ENCODE data around the gene ZNF189.

DNA sequence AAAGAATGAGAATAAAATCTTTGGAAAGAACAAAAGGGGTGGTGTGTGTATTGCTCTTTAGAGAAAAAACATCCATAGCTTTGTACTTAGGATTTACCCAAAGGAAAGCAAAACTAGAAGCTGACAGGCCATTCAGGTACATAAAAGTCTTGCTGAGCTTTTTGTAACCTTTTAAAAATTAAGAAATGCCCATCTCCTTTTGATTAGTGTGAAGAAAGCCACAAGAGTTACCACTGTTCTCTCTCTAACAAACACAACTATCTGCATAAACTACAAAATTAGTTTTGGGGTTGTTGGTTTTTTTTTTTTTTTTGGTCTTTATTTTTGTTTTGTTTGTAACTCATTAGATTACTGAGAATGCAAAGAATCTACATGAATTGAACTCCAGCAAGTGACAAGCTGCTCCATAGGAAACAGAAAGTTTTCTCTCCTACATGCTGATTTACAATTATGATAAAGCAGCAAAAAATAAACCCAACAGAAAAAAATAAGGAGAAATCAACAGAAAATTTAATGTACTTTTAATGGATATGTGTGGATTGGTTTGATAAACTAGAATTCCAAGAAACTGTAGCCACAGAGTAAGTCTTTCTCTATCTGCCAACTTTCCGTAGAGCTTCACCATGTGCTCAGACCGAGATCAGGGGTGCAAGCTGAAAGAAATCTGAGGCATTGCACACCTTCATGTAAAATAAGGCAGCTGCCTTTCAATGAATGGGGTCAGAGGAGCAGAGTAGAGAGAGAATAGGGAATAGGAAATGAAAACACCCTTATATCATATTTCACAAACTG is 26.1 kb upstream of the ZNF189 start:
- TF ChIP-seq, protein P1, sequence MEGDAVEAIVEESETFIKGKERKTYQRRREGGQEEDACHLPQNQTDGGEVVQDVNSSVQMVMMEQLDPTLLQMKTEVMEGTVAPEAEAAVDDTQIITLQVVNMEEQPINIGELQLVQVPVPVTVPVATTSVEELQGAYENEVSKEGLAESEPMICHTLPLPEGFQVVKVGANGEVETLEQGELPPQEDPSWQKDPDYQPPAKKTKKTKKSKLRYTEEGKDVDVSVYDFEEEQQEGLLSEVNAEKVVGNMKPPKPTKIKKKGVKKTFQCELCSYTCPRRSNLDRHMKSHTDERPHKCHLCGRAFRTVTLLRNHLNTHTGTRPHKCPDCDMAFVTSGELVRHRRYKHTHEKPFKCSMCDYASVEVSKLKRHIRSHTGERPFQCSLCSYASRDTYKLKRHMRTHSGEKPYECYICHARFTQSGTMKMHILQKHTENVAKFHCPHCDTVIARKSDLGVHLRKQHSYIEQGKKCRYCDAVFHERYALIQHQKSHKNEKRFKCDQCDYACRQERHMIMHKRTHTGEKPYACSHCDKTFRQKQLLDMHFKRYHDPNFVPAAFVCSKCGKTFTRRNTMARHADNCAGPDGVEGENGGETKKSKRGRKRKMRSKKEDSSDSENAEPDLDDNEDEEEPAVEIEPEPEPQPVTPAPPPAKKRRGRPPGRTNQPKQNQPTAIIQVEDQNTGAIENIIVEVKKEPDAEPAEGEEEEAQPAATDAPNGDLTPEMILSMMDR (conservative IDR thresholded peaks at IDR 0.05; ENCODE audit: low read depth, low read length), result no peak
- TF ChIP-seq CEBPB (IDR thresholded peaks at IDR 0.05; ENCODE audit: low read depth, low read length) (no peak), BHLHE40 (IDR thresholded peaks at IDR 0.05; ENCODE audit: low read depth, low read length) (no peak), POLR2A (IDR thresholded peaks at IDR 0.05; ENCODE audit: low read depth, low read length) (no peak), RAD21 (IDR thresholded peaks at IDR 0.05; ENCODE audit: low read length) (no peak), NFE2L2 (IDR thresholded peaks at IDR 0.05; ENCODE audit: low read depth, low read length) (no peak)

Data from IMR-90 (cell line).